Spinal cord (tissue), 10 donors: ENCODE measurements around the gene FAM217B. TPM values are rescaled to one million over a fixed set of nuclear protein-coding genes. Genes with fewer than 3 reads are reported as not detected.
A peak's percentile ranks its signal among the peaks of the same experiment; 100 is the strongest.

ENCODE experiments used
- DNase-seq, 6 donors: peaks; one replicate each; pipeline versions ENCODE4 v3.0.0 to v3.0.0-alpha.2; 2013 to 2015; ENCODE audit warnings: low spot score in 6 of 6, low read depth in 4 of 6
- H3K27ac ChIP-seq: one replicate; pipeline ENCODE4 v1.5.1; 2013; ENCODE audit warnings: low read depth, low read length, control low read depth
- H3K27me3 ChIP-seq: one replicate; pipeline ENCODE4 v1.6.1; 2013; ENCODE audit warnings: low read length; ENCODE audit not compliant: control insufficient read depth, insufficient read depth
- H3K36me3 ChIP-seq: one replicate; pipeline ENCODE4 v1.6.1; 2013; ENCODE audit warnings: low read length; ENCODE audit not compliant: control insufficient read depth, insufficient read depth
- H3K4me1 ChIP-seq: one replicate; pipeline ENCODE4 v1.6.1; 2013; ENCODE audit warnings: low read length; ENCODE audit not compliant: control insufficient read depth, insufficient read depth
- H3K4me3 ChIP-seq: one replicate; pipeline ENCODE4 v1.5.1; 2013; ENCODE audit warnings: low read depth, low read length, control low read depth
- H3K9me3 ChIP-seq: one replicate; pipeline ENCODE4 v1.6.1; 2013; ENCODE audit warnings: low read length; ENCODE audit not compliant: control insufficient read depth, insufficient read depth
- WGBS: methylation state at CpG from one replicate; pipeline ENCODE4 v1.1.5; 2013; ENCODE audit warnings: missing lambda C conversion rate; ENCODE audit not compliant: insufficient coverage; 5-methylcytosine and 5-hydroxymethylcytosine counted together
- polyA plus RNA-seq, 2 donors: library from polyadenylated mRNA; unstranded; fragments of 120-200 nt; gene quantifications; one replicate each; pipeline ENCODE4 v1.2.1, GENCODE V29; 2013; ENCODE audit not compliant: insufficient read length in 2 of 2
- total RNA-seq, 2 donors: library from RNA; depleted of rRNA in 1 of 2; stranded (reverse); fragments of 120-200 nt in 1 of 2; fragments of >200 nt in 1 of 2; gene quantifications; one replicate each; pipeline versions ENCODE4 v1.2.3 to v1.2.4, GENCODE V29; 2013 to 2014
- donor health status: healthy.

Gene FAM217B
- total and polyA plus RNA-seq, 4 donors, result 11.9 to 30.4 (median 20.7) TPM

DNA sequence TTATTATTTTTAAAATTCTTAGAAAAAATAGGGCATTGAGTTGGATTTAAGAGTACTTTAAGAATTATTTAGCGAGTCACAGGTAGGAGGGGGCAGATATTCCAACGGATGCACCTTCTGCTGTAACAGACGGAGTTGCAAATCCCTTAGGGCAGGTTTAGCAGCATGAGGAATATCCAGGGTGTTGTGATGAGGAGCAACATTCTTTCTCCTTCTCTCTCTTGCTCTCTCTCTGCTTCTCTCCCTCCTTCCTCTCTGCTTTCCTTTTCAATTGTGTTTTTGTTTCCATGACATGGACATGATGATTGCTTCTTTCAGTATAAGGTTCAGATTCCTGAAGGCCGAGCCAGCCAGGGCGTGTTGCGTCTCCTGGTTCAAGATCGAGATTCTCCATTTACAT is 46.9 kb downstream of the FAM217B start:
- Histone ChIP-seq H3K9me3 (no peaks in the 10 kb centered on the region), H3K36me3 (no peaks in the 10 kb centered on the region), H3K27me3 (no peaks in the 10 kb centered on the region), H3K27ac (no peak overlapping the region), H3K4me1 (no peaks in the 10 kb centered on the region), H3K4me3 (no peak overlapping the region)
- whole genome bisulfite sequencing, result 100% methylated on average over 3 of the region's 7 CpGs
- no peak for DNase-seq

GRCh38 chr20:59988141-59988540 is 48.0 kb downstream of the FAM217B start:
- H3K4me1 ChIP-seq, result no peaks in the 10 kb centered on the region
- WGBS, result 75% methylated on average over 4 of the region's 5 CpGs
- no peaks in the 10 kb centered on the region for H3K27me3 ChIP-seq
- no peaks in the 10 kb centered on the region for H3K9me3 ChIP-seq
- H3K27ac ChIP-seq, result no peak overlapping the region
- H3K36me3 ChIP-seq, result no peaks in the 10 kb centered on the region
- no peak overlapping the region for H3K4me3 ChIP-seq
- DNase-seq, result no peak

DNA sequence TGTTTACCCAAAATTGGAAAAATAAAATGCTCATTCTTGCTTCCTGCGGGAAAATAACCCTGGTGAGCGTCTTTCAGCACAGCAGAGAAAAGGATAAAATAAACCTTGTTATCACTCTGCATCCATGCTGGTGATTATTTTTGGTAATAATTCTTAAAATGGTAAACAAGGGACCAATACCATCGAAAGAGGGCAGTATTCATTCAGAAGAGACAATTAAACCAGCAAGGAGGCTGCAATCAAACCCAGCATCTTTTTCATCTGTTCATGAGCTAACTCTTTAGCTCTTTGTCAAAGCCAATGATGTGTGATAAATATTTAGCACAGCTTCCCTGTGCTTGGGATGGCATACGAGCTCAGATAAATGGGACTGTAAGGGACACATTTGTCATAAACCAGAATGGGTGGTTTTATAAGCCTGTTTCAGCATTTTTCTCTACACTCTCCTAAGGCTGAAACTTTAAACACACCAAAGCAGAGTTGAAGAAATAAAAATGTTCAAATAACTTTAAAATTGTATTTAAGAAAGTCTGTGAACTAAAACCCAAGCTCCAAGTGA is 52.4 kb downstream of the FAM217B start:
- Histone ChIP-seq H3K4me3 (no peak overlapping the region), H3K27me3 (no peaks in the 10 kb centered on the region), H3K9me3 (no peaks in the 10 kb centered on the region), H3K36me3 (no peaks in the 10 kb centered on the region), H3K27ac (no peak overlapping the region), H3K4me1 (no peaks in the 10 kb centered on the region)
- WGBS, result 50% methylated on average over 2 of the region's 4 CpGs
- peak in 3 of 6 donors; percentile 19 to 94 (median 40) for DNase-seq

DNA sequence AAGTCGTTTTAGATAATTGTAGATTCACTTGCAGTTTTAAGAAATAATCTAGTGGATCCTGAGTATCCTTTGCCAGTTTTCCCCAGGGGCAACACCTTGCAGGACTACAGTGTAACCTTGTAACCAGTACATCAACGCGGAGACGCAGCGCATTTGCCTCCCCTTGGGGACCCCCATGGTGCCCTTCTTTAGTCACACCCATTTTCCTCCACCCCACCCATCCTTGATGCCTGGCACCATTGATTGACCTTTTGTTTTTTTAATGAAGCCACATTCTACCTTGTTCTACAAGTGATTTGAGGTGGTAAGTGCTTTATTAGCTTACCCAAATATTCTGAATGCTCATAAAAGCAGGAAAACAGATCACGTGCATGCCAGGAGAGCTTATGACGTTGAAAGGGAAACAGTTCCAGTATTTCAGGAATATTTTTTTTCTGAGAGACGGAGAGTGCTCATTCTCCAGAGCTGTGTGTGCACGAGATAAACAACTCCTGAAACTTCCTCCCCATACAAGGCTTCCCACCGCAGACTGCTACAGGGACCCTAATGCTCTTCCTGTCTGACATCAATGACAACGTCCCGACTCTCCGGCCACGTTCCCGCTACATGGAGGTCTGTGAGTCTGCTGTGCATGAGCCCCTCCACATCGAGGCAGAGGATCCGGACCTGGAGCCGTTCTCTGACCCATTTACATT is 53.7 kb downstream of the FAM217B start:
- no peaks in the 10 kb centered on the region for H3K36me3 ChIP-seq
- WGBS, result 43% methylated on average over 7 of the region's 18 CpGs
- DNase-seq, result no peak
- no peak overlapping the region for H3K4me3 ChIP-seq
- no peaks in the 10 kb centered on the region for H3K4me1 ChIP-seq
- H3K27ac ChIP-seq, result no peak overlapping the region
- H3K9me3 ChIP-seq, result no peaks in the 10 kb centered on the region
- H3K27me3 ChIP-seq, result no peaks in the 10 kb centered on the region

DNA sequence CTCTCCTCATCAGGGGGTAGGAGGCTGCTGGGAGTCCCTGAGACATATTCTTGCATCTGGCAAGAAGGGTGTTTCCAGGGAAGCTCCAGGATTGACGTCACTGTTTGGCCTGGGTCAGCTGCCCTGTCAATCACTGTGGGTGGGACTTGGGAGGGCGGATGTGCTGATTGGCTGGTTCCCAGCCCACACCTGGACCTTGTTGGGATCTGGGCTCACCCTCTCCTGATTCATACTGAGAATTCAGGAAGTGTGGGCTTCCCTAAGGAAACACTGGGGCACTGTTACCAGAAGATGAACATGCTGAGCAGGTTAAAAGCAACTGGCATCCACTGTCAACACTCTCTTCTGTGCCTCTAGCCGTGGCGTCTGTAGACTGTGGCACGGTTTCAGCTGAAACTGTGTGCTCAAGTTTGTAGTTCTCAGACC is 54.5 kb downstream of the FAM217B start:
- Histone ChIP-seq H3K4me1 (no peaks in the 10 kb centered on the region), H3K4me3 (no peak overlapping the region), H3K36me3 (no peaks in the 10 kb centered on the region), H3K27me3 (no peaks in the 10 kb centered on the region), H3K9me3 (no peaks in the 10 kb centered on the region), H3K27ac (no peak overlapping the region)
- no peak for DNase-seq
- 62% methylated on average over 2 of the region's 5 CpGs for WGBS

DNA sequence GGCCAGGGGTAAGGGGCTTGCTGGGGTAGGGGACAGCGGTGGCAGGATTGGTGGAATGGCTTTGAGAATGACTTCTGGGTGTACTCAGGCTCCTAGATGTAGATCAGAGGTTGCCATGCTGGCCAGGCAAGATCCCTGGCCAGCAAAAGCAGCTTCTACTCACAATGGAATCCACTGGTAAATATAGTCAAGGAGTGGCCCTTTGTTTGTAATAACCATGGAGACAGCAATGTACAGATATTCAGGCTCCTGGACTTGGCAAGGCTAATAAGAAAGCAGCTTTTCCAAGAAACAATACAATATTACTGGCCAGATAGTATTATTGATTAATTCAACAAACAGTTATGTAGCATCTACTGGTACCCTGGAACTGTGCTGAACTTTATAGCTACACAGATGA is 55.9 kb downstream of the FAM217B start:
- Histone ChIP-seq H3K36me3 (no peaks in the 10 kb centered on the region), H3K4me1 (no peaks in the 10 kb centered on the region), H3K4me3 (no peak overlapping the region), H3K9me3 (no peaks in the 10 kb centered on the region), H3K27me3 (no peaks in the 10 kb centered on the region), H3K27ac (no peak overlapping the region)
- 100% methylated on average over 1 of the region's 1 CpG for WGBS
- no peak for DNase-seq

DNA sequence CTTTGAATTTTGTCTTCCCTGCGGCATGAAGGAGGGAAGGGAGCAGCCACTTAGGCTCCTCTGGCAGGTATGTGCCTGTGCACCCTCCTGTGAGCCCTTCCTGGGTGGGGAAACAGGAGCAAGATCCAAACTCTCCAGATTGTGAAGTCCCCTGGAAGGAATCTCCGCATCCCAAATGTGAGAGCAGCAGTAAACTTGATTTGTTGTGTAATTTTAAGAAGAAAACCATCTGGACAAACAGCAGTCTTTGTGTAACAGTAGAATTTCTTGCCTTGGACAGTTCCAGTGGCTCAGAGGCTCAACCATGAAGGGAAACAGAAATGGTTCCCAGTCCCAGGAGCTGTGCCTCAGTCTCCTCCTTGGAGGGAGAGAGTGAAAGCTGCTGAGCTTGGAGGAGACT is 57.7 kb downstream of the FAM217B start:
- no peak for DNase-seq
- H3K27me3 ChIP-seq, result no peaks in the 10 kb centered on the region
- no peaks in the 10 kb centered on the region for H3K4me1 ChIP-seq
- H3K9me3 ChIP-seq, result no peaks in the 10 kb centered on the region
- no peak overlapping the region for H3K4me3 ChIP-seq
- no peaks in the 10 kb centered on the region for H3K36me3 ChIP-seq
- 87% methylated on average over 2 of the region's 2 CpGs for WGBS
- H3K27ac ChIP-seq, result no peak overlapping the region

Other genes with a start within 250 kb of the FAM217B start
- gene SYCP2, start 6.8 kb upstream of the FAM217B start, total RNA-seq, result 10 to 100 TPM in 1 of 2 donors, 1 to 10 TPM in 1; 2.4 to 11.0 TPM
- 1 to 10 TPM; 5.1 to 7.0 TPM for gene SYCP2, start 6.8 kb upstream of the FAM217B start, polyA plus RNA-seq
- 10 to 100 TPM in 1 of 2 donors, 1 to 10 TPM in 1; 5.3 to 12.2 TPM for gene PPP1R3D, start 84 bp upstream of the FAM217B start, total RNA-seq
- 10 to 100 TPM in 1 of 2 donors, 1 to 10 TPM in 1; 9.0 to 12.6 TPM for gene PPP1R3D, start 84 bp upstream of the FAM217B start, polyA plus RNA-seq
- gene CDH26, start 18.0 kb downstream of the FAM217B start, total RNA-seq, result 1 to 10 TPM in 1 of 2 donors, under 1 TPM in 1; 0.99 to 5.0 TPM
- 1 to 10 TPM; 1.4 to 1.7 TPM for gene CDH26, start 18.0 kb downstream of the FAM217B start, polyA plus RNA-seq